GM12875 (cell line): ENCODE data around the gene LHX5.
"Not testable (repeated sequence)": the region's sequence is repeated elsewhere in the genome, so short reads cannot be mapped to it uniquely, and the experiment has no call there.

Experiments used
- H3K4me3 ChIP-seq: one replicate; pipeline ENCODE4 v1.5.1; 2011; ENCODE audit warnings: low read depth, low read length, control low read depth
- TF ChIP-seq, protein P1 (sequence below): IDR thresholded peaks from 2 replicates; pipeline ENCODE4 v1.5.1; 2011; ENCODE audit warnings: low read depth, mild to moderate bottlenecking, control low read depth, inconsistent platforms, low read length, moderate library complexity, borderline replicate concordance; ENCODE audit not compliant: insufficient read depth

Gene LHX5

DNA sequence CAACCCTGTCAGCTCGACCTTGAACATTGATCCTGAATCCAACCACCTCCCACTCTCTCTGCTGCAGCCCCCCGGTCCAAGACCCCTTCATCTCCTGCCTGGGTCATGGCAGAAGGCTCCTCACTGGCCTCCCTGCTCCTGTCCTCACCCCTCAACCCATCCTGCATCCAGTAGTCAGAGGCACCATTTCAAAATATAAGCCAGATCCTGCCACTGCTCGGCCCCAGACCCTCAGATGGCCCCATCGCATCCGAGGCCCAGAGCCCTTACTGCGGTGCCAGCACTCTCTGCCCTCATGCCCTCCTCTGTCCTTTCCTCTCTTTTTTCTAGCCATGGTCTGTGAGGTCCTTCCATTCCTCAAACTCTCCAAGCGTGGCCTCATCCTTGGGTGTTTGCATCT is 34.3 kb upstream of the LHX5 start:
- TF ChIP-seq, protein P1, sequence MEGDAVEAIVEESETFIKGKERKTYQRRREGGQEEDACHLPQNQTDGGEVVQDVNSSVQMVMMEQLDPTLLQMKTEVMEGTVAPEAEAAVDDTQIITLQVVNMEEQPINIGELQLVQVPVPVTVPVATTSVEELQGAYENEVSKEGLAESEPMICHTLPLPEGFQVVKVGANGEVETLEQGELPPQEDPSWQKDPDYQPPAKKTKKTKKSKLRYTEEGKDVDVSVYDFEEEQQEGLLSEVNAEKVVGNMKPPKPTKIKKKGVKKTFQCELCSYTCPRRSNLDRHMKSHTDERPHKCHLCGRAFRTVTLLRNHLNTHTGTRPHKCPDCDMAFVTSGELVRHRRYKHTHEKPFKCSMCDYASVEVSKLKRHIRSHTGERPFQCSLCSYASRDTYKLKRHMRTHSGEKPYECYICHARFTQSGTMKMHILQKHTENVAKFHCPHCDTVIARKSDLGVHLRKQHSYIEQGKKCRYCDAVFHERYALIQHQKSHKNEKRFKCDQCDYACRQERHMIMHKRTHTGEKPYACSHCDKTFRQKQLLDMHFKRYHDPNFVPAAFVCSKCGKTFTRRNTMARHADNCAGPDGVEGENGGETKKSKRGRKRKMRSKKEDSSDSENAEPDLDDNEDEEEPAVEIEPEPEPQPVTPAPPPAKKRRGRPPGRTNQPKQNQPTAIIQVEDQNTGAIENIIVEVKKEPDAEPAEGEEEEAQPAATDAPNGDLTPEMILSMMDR: no peak
- H3K4me3 ChIP-seq: no peak overlapping the region

DNA sequence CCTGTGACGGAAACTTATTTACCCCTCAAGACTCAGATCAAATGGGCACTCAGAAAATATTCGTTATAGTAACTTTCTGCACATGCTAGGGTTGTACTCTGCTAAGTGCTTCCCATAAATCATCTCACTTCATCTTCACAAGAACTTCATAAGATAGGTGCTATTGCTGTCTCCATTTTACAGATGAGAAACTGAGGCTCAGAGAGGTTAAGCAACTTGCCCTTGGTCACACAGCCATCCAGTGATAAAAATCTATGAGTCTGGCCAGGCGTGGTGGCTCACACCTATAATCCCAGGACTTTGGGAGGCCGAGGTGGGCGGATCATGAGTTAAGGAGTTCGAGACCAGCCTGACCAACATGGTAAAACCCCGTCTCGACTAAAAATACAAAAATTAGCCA is 33.2 kb upstream of the LHX5 start:
- TF ChIP-seq, protein P1: no peak
- no peak overlapping the region for H3K4me3 ChIP-seq

DNA sequence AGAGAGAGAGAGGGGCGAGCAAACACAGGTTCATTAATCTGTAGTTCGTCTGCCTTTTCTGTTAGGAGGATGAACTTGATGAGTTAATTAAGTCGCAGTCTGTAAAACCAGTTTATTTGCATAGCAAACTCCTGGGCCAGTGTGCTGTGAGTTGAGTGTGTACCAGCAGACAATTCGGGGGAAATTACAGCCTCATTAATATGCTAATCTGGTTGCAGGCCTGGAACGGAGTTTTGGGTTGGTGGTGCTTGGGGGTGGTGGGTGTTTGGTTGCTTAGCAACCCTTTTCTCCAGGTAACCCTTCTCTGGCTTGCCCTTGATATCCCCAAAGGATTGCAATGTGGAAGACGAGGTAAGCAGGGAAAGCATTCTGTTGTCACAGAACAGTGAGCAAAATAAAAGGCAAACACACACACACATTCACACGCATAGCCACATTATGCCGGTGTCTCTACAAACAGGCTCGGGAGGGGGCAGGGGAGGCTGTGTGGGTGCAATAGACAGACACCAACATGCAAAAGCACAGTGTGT is 29.2 kb upstream of the LHX5 start:
- H3K4me3 ChIP-seq: no peak overlapping the region
- TF ChIP-seq, protein P1: no peak

DNA sequence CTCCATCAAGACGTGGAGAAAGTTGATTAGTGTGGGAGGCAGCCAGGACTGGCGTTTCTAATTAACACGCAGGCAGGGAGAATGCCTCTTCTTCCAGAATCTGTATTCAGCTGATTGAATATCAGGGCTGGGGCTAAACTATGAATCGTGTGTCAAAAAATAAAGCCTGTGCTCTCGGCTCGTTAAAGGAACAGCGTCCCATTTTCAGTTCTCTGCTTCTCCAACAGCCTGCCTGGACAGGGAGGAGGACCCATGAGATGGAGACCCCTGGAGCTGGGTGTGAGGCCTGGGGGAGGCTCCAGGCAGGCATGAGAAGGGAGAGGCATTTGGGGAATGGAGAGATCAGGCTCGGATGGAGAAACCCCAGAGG is 28.6 kb upstream of the LHX5 start:
- no peak overlapping the region for H3K4me3 ChIP-seq
- TF ChIP-seq, protein P1: no peak

DNA sequence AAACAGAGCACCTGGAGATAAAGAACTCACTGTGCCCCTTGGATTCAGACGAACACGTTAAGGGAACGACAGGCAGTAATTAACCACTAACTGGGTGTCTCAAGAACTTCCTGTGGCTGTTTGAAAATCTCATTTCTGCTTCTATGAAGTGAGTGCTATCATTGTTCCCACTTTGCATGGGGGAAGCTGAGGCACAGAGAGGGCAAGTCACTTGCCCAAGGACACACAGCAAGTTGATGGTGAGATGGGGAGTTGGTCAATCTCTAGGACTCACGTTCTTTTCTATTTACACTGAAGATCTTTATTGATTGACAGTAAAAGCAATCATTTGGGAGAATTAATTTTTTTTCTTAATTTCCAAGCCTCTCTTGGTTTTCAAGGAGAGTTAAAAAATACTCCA is 26.8 kb upstream of the LHX5 start:
- no peak overlapping the region for H3K4me3 ChIP-seq
- TF ChIP-seq, protein P1: no peak

DNA sequence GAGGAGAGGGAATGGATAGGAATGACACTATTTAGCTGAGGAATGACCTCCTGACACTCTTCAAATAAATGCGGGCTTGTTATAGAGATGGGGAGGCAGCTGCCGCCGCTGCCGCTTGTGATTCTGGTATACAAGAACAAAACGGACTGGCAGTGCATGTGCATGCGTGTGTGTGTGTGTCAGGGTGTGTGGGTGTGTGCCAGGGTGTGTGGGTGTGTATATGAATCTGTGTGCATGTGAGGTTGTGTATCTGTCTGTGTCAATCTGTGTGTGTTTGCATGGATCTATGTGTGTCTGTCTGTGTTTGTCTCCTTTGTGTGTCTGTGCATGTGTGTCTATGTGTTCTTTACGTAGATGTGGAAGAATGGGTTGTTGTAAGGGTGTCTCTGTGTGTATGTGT is 26.0 kb upstream of the LHX5 start:
- H3K4me3 ChIP-seq: no peak overlapping the region
- TF ChIP-seq, protein P1: no peak

DNA sequence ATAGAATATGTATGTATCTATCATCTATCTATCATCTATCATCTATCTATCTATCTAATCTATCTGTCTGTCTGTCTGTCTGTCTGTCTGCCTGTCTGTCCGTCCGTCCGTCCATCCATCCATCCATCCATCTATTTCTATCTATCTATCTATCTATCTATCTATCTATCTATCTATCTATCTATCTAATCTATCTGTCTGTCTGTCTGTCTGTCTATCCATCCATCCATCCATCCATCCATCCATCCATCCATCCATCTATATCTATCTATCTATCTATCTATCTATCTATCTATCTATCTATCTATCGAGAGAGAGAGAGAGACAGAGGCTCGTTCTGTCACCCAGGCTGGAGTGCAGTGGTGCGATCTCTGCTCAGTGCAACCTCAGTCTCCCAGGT is 24.3 kb upstream of the LHX5 start:
- not testable (repeated sequence) for H3K4me3 ChIP-seq

DNA sequence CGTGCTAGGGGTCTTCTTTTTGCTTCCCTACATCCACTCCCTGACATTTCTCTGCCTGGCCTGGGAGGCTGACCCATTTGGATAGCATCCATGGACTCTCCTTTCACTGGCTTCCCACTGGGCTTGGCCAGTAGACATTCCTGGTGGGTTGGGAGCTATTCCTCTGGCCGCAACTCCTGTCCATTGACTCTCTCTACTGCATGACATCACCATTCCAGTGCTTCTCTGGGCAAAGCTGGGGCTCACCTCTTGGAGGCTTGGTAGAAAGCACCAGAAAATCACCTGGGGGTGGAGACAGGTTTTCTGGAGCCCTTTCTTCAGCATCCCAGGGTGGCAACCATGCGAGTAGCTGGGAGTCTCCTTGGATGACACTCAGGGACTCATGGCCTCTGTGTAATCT is 16.7 kb upstream of the LHX5 start:
- TF ChIP-seq, protein P1: no peak
- no peak overlapping the region for H3K4me3 ChIP-seq
